ENCODE data around the gene PDGFB. TPM values are rescaled to one million over a fixed set of nuclear protein-coding genes. Genes with fewer than 3 reads are reported as not detected.

The PDGFB gene
- total RNA-seq, 1 donor from 2014 or later = 27.3 TPM

DNA sequence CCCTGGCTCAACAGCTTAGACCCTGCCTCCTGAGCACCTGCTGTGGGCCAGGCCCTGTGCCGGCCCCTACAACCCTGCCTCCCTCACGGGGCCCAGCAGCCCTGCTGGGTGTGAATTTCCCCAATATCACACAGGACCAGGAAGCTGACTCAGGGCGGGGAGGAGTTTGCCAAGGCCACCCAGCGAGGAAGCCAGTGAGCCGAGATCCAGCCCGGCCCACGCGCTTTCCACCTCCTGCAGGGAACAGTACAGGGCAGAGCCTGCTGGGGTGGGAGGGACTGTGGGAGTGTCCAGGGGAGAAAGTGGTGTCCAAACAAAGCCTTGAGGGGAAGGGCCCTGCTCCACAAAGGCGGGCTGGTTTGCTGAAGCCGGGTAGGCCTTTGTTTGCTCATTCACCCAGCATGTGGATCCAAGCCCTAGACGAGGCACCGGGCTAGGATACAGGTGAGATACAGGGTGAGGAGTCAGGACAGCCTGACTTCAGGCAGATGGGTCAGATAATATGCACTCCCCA, 47.8 kb upstream of the PDGFB start:
- no peaks in the 10 kb centered on the region for H3K27me3 Mint-ChIP-seq (ENCODE audit: low read depth, unreplicated experiment)
- peak overlapping the region; percentile 66 for H3K4me2 ChIP-seq (ENCODE audit: low read length)

DNA sequence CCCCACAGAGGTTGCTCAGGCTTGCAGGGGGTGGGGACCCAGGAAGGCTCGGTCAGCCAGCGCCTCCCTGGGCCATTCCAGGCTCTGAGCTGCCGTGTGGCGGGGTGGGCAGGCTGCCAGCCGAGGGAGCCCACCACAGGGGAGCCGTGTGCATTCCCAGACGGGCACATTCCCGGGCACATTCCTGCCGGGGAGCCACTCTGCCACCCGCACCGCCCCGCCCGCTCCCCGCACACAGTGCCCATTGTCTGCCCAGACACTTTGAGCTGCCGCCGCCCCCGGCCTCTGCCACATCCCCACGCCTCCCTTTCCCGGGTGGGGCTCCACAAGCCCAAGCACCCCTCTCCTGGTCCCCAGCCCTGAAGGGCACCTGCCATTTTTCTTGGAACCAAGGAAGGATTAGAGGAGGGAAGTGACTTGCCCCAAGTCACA, 47.3 kb upstream of the PDGFB start:
- no peak for FAIRE-seq
- TF ChIP-seq, protein P1, sequence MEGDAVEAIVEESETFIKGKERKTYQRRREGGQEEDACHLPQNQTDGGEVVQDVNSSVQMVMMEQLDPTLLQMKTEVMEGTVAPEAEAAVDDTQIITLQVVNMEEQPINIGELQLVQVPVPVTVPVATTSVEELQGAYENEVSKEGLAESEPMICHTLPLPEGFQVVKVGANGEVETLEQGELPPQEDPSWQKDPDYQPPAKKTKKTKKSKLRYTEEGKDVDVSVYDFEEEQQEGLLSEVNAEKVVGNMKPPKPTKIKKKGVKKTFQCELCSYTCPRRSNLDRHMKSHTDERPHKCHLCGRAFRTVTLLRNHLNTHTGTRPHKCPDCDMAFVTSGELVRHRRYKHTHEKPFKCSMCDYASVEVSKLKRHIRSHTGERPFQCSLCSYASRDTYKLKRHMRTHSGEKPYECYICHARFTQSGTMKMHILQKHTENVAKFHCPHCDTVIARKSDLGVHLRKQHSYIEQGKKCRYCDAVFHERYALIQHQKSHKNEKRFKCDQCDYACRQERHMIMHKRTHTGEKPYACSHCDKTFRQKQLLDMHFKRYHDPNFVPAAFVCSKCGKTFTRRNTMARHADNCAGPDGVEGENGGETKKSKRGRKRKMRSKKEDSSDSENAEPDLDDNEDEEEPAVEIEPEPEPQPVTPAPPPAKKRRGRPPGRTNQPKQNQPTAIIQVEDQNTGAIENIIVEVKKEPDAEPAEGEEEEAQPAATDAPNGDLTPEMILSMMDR (IDR thresholded peaks at IDR 0.05; ENCODE audit: insufficient read depth, low read depth, low read length) = no peak
- no peak for TF ChIP-seq EZH2 (IDR thresholded peaks at IDR 0.05; ENCODE audit: insufficient read depth, low read length)
- Histone ChIP-seq H3K9me3 (ENCODE audit: insufficient read depth, low read depth, low read length) (no peaks in the 10 kb centered on the region), H3K79me2 (ENCODE audit: insufficient read depth, low read length) (no peaks in the 10 kb centered on the region), H3K9ac (ENCODE audit: low read length) (peak overlapping the region; percentile 59), H3K4me2 (ENCODE audit: low read length) (peak overlapping the region; percentile 66), H3K4me3 (ENCODE audit: insufficient read depth, low read depth, low read length) (no peak overlapping the region), H4K20me1 (ENCODE audit: insufficient read depth, low read length) (no peaks in the 10 kb centered on the region), H3K4me1 (ENCODE audit: insufficient read depth, low read length) (peaks cover 28% of the 10 kb centered on the region), H3K27ac (ENCODE audit: low read depth, low read length) (peak overlapping the region; percentile 70), H3K36me3 (ENCODE audit: insufficient read depth, low read length) (no peaks in the 10 kb centered on the region), H3K27me3 (ENCODE audit: insufficient read depth, low read length) (no peaks in the 10 kb centered on the region), H2AFZ (ENCODE audit: low read depth, low read length) (peak overlapping the region; percentile 70)
- peak overlapping the region; percentile 62 for H3K27ac Mint-ChIP-seq (ENCODE audit: unreplicated experiment)
- peaks cover 11% of the 10 kb centered on the region for H3K4me1 Mint-ChIP-seq (ENCODE audit: low read depth, unreplicated experiment)
- no peak for DNase-seq (ENCODE audit: low read depth)
- no peaks in the 10 kb centered on the region for H3K27me3 Mint-ChIP-seq (ENCODE audit: low read depth, unreplicated experiment)
- no peaks in the 10 kb centered on the region for H3K36me3 Mint-ChIP-seq (ENCODE audit: low read depth, unreplicated experiment)
- no peak overlapping the region for H3K4me3 Mint-ChIP-seq (ENCODE audit: unreplicated experiment)
- H3K9me3 Mint-ChIP-seq (ENCODE audit: unreplicated experiment) = peaks cover 2% of the 10 kb centered on the region

More for the DNA sequence above, 47.8 kb upstream of the PDGFB start:
- Histone ChIP-seq H3K9ac (ENCODE audit: low read length) (peak overlapping the region; percentile 59), H3K9me3 (ENCODE audit: insufficient read depth, low read depth, low read length) (no peaks in the 10 kb centered on the region), H2AFZ (ENCODE audit: low read depth, low read length) (peak overlapping the region; percentile 70), H3K4me1 (ENCODE audit: insufficient read depth, low read length) (peaks cover 34% of the 10 kb centered on the region), H3K4me3 (ENCODE audit: insufficient read depth, low read depth, low read length) (no peak overlapping the region), H4K20me1 (ENCODE audit: insufficient read depth, low read length) (no peaks in the 10 kb centered on the region), H3K79me2 (ENCODE audit: insufficient read depth, low read length) (no peaks in the 10 kb centered on the region), H3K27ac (ENCODE audit: low read depth, low read length) (peak overlapping the region; percentile 70), H3K27me3 (ENCODE audit: insufficient read depth, low read length) (no peaks in the 10 kb centered on the region), H3K36me3 (ENCODE audit: insufficient read depth, low read length) (no peaks in the 10 kb centered on the region)
- H3K4me3 Mint-ChIP-seq (ENCODE audit: unreplicated experiment) = peak overlapping the region; percentile 34
- DNase-seq (ENCODE audit: low read depth) (peak; percentile 93), FAIRE-seq (peak; percentile 94)
- peak overlapping the region; percentile 62 for H3K27ac Mint-ChIP-seq (ENCODE audit: unreplicated experiment)
- H3K36me3 Mint-ChIP-seq (ENCODE audit: low read depth, unreplicated experiment) = no peaks in the 10 kb centered on the region
- H3K9me3 Mint-ChIP-seq (ENCODE audit: unreplicated experiment) = peaks cover 2% of the 10 kb centered on the region
- peaks cover 12% of the 10 kb centered on the region for H3K4me1 Mint-ChIP-seq (ENCODE audit: low read depth, unreplicated experiment)
- TF ChIP-seq, protein P1 (IDR thresholded peaks at IDR 0.05; ENCODE audit: insufficient read depth, low read depth, low read length) = no peak
- TF ChIP-seq EZH2 (IDR thresholded peaks at IDR 0.05; ENCODE audit: insufficient read depth, low read length) = no peak

DNA sequence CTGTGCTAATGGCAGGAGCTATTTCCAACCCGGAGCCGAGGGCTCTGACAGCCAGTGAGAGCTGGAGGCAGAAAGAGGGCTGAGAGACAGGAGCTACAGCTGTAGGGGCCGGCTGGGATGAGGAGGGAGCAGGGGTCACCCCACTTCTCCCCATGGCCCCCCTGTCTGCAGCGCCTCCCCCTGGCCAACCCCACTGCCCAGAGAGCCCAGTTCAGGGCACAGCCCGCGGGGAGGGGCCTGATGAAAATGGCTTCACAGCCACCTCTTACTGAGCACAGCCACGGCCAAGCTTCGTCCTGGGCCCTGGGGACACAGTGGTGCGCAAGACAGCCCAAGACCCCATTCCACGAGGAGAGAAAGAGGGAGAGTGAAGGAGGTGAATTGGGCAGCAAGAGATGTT, 46.7 kb upstream of the PDGFB start:
- Histone ChIP-seq H3K4me3 (ENCODE audit: insufficient read depth, low read depth, low read length) (no peak overlapping the region), H4K20me1 (ENCODE audit: insufficient read depth, low read length) (no peaks in the 10 kb centered on the region), H3K4me2 (ENCODE audit: low read length) (no peak overlapping the region), H3K4me1 (ENCODE audit: insufficient read depth, low read length) (peaks cover 26% of the 10 kb centered on the region), H3K9me3 (ENCODE audit: insufficient read depth, low read depth, low read length) (no peaks in the 10 kb centered on the region), H3K27me3 (ENCODE audit: insufficient read depth, low read length) (no peaks in the 10 kb centered on the region), H2AFZ (ENCODE audit: low read depth, low read length) (no peak overlapping the region), H3K27ac (ENCODE audit: low read depth, low read length) (no peak overlapping the region), H3K36me3 (ENCODE audit: insufficient read depth, low read length) (no peaks in the 10 kb centered on the region), H3K9ac (ENCODE audit: low read length) (no peak overlapping the region), H3K79me2 (ENCODE audit: insufficient read depth, low read length) (no peaks in the 10 kb centered on the region)
- Mint-ChIP-seq H3K36me3 (ENCODE audit: low read depth, unreplicated experiment) (no peaks in the 10 kb centered on the region), H3K27ac (ENCODE audit: unreplicated experiment) (no peak overlapping the region), H3K4me3 (ENCODE audit: unreplicated experiment) (no peak overlapping the region), H3K4me1 (ENCODE audit: low read depth, unreplicated experiment) (peaks cover 12% of the 10 kb centered on the region), H3K27me3 (ENCODE audit: low read depth, unreplicated experiment) (no peaks in the 10 kb centered on the region), H3K9me3 (ENCODE audit: unreplicated experiment) (peaks cover 2% of the 10 kb centered on the region)
- DNase-seq (ENCODE audit: low read depth) = no peak
- FAIRE-seq = no peak
- no peak for TF ChIP-seq EZH2 (IDR thresholded peaks at IDR 0.05; ENCODE audit: insufficient read depth, low read length)
- TF ChIP-seq, protein P1 (IDR thresholded peaks at IDR 0.05; ENCODE audit: insufficient read depth, low read depth, low read length) = no peak
